NOMO-1 (cell line): Measurements from ENCODE around the gene RCOR2.
"Not testable (repeated sequence)": the region's sequence is repeated elsewhere in the genome, so short reads cannot be mapped to it uniquely, and the experiment has no call there.

Experiments used
- DNase-seq, 2 experiments: peaks; one replicate each; lab custom pipeline; 2025; ENCODE audit not compliant: unreplicated experiment in 2 of 2; lab: John Stamatoyannopoulos, UW

The RCOR2 gene

GRCh38 chr11:63916837-63917691 is at the start of gene RCOR2:
RCOR2 (minus strand) TSS chr11:63917164; CDS start chr11:63916456, 708 bp downstream.
- peak; percentile 61 to 77 for DNase-seq

GRCh38 chr11:63966444-63966843 is 49.5 kb upstream of the RCOR2 start:
- DNase-seq: no peak

GRCh38 chr11:63963895-63964294 is 46.9 kb upstream of the RCOR2 start:
- not testable (repeated sequence) for DNase-seq

GRCh38 chr11:63961608-63962412 is 44.8 kb upstream of the RCOR2 start:
- no peak for DNase-seq

- DNase-seq: no peak
Measured at GRCh38 chr11:63958008-63958407, 41.0 kb upstream of the RCOR2 start.

- no peak for DNase-seq
Measured at GRCh38 chr11:63952570-63952969, 35.6 kb upstream of the RCOR2 start.

- no peak for DNase-seq
Measured at GRCh38 chr11:63951779-63952536, 35.0 kb upstream of the RCOR2 start.

- DNase-seq: peak; percentile 14 to 49
Measured at GRCh38 chr11:63945477-63946163, 28.7 kb upstream of the RCOR2 start.

- no peak for DNase-seq
Measured at GRCh38 chr11:63944987-63945386, 28.0 kb upstream of the RCOR2 start.

GRCh38 chr11:63942803-63943202 is 25.8 kb upstream of the RCOR2 start:
- no peak for DNase-seq

- DNase-seq: no peak
Measured at GRCh38 chr11:63941901-63942300, 24.9 kb upstream of the RCOR2 start.

- DNase-seq: peak; percentile 47 to 80
Measured at GRCh38 chr11:63940786-63941185, 23.8 kb upstream of the RCOR2 start.

GRCh38 chr11:63939397-63939891 is 22.5 kb upstream of the RCOR2 start:
- peak in 1 of 2 experiments; percentile 23 for DNase-seq

- DNase-seq: peak; percentile 97 to 99
Measured at GRCh38 chr11:63938479-63939396, 21.8 kb upstream of the RCOR2 start, which contains the start of gene NAA40. NAA40 (plus strand) TSS chr11:63939002; CDS start chr11:63939097, 95 bp downstream.

- peak in 1 of 2 experiments; percentile 18 for DNase-seq
Measured at GRCh38 chr11:63937713-63938478, 20.9 kb upstream of the RCOR2 start.

GRCh38 chr11:63933459-63933858 is 16.5 kb upstream of the RCOR2 start:
- no peak for DNase-seq

- DNase-seq: no peak
Measured at GRCh38 chr11:63931876-63932275, 14.9 kb upstream of the RCOR2 start.

GRCh38 chr11:63931045-63931444 is 14.1 kb upstream of the RCOR2 start:
- no peak for DNase-seq
